ENCODE data around the gene MRPL28. TPM values are rescaled to one million over a fixed set of nuclear protein-coding genes. Genes with fewer than 3 reads are reported as not detected.

The MRPL28 gene
- total RNA-seq, 1 experiment from 2014 or later = 140 TPM

DNA sequence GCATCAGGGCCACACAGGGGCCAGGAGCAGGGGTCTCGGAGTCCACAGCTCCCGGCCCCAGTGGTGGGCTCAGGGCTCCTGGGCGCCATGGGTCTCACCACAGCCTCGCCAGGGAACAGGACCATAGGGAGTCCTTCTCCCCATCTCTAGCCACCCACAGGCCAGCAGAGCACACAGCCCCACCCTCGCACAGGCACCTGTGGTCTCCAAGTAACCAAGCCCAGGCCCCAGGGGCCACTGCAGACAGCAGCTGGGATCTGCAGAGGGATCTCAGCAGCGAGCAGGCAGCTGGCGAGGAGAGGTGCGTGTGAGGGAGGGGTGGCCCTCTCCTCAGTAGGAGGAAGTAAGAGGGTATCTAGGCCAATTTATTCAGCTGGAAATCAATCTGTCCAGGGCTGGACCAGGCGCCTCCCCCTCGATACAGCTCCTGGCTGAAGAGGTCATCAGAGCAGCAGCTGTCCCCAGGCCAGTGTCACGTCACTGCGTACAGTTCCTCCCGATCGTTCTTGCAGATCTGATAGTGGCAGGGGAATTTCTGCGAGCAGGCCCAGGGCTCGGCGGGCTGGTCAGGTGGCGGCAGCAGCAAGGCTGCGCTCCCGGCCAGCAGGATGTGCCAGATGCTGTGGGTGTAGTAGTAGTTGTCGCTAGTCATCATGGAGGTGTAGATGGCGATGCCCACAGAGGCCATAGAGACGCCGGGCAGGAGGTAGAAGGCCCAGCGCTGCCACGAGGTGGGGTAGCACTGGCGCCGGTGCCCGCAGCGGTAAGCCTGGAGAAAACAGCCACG, 1.4 kb upstream of the MRPL28 start:
- Histone ChIP-seq H3K27ac (ENCODE audit: low read length) (peak overlapping the region; percentile 80; the same call in 1 of the 2 replicates), H3K27me3 (ENCODE audit: control insufficient read depth, insufficient read depth, low read length) (no peaks in the 10 kb centered on the region), H3K9me3 (ENCODE audit: control insufficient read depth, insufficient read depth, low read depth, low read length) (no peaks in the 10 kb centered on the region), H3K36me3 (ENCODE audit: control insufficient read depth, insufficient read depth, low read length) (no peaks in the 10 kb centered on the region; the same call in 1 of the 2 replicates), H3K4me1 (ENCODE audit: control insufficient read depth, insufficient read depth, low read length) (peaks cover 17% of the 10 kb centered on the region), H3K4me3 (ENCODE audit: low read depth in 2 of 2, low read length in 2 of 2) (no peak overlapping the region)
- POLR2A ChIA-PET = interaction anchor here (0.5 kb wide), 1 partner anchor 63 kb away, joined by 4 read pairs; no protein-coding TSS in a partner anchor
- no TSS peak for BruUV-seq (replicated peaks)
- DNase-seq (ENCODE audit: low read depth, low spot score) = no peak
- intact Hi-C loops (cut with micrococcal nuclease; ENCODE audit: unreplicated experiment) (no loop called here), in situ Hi-C loops (cut with HindIII; ENCODE audit: low pct_unique_long_range_greater_than_20kb, low sequenced_read_pairs) (no loop called here)
- TF ChIP-seq, protein P1, sequence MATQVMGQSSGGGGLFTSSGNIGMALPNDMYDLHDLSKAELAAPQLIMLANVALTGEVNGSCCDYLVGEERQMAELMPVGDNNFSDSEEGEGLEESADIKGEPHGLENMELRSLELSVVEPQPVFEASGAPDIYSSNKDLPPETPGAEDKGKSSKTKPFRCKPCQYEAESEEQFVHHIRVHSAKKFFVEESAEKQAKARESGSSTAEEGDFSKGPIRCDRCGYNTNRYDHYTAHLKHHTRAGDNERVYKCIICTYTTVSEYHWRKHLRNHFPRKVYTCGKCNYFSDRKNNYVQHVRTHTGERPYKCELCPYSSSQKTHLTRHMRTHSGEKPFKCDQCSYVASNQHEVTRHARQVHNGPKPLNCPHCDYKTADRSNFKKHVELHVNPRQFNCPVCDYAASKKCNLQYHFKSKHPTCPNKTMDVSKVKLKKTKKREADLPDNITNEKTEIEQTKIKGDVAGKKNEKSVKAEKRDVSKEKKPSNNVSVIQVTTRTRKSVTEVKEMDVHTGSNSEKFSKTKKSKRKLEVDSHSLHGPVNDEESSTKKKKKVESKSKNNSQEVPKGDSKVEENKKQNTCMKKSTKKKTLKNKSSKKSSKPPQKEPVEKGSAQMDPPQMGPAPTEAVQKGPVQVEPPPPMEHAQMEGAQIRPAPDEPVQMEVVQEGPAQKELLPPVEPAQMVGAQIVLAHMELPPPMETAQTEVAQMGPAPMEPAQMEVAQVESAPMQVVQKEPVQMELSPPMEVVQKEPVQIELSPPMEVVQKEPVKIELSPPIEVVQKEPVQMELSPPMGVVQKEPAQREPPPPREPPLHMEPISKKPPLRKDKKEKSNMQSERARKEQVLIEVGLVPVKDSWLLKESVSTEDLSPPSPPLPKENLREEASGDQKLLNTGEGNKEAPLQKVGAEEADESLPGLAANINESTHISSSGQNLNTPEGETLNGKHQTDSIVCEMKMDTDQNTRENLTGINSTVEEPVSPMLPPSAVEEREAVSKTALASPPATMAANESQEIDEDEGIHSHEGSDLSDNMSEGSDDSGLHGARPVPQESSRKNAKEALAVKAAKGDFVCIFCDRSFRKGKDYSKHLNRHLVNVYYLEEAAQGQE (IDR thresholded peaks at IDR 0.05; ENCODE audit: insufficient read depth in 1 of 2, low read depth in 2 of 2, low read length in 1 of 2) = no peak
- TF ChIP-seq TCF7L2 (IDR thresholded peaks at IDR 0.05; ENCODE audit: low read depth, low read length) (no peak), SIN3A (IDR thresholded peaks at IDR 0.05; ENCODE audit: borderline replicate concordance, insufficient read depth, low read depth, low read length) (no peak), POLR2AphosphoS5 (IDR thresholded peaks at IDR 0.05; ENCODE audit: low read depth, low read length) (no peak)
- TF ChIP-seq, protein P2, sequence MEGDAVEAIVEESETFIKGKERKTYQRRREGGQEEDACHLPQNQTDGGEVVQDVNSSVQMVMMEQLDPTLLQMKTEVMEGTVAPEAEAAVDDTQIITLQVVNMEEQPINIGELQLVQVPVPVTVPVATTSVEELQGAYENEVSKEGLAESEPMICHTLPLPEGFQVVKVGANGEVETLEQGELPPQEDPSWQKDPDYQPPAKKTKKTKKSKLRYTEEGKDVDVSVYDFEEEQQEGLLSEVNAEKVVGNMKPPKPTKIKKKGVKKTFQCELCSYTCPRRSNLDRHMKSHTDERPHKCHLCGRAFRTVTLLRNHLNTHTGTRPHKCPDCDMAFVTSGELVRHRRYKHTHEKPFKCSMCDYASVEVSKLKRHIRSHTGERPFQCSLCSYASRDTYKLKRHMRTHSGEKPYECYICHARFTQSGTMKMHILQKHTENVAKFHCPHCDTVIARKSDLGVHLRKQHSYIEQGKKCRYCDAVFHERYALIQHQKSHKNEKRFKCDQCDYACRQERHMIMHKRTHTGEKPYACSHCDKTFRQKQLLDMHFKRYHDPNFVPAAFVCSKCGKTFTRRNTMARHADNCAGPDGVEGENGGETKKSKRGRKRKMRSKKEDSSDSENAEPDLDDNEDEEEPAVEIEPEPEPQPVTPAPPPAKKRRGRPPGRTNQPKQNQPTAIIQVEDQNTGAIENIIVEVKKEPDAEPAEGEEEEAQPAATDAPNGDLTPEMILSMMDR (IDR thresholded peaks at IDR 0.05) = no peak
- CTCF ChIA-PET = interaction anchor here (0.6 kb wide), 1 partner anchor 265 kb away, joined by 4 read pairs; no protein-coding TSS in a partner anchor
- no peak for ATAC-seq

DNA sequence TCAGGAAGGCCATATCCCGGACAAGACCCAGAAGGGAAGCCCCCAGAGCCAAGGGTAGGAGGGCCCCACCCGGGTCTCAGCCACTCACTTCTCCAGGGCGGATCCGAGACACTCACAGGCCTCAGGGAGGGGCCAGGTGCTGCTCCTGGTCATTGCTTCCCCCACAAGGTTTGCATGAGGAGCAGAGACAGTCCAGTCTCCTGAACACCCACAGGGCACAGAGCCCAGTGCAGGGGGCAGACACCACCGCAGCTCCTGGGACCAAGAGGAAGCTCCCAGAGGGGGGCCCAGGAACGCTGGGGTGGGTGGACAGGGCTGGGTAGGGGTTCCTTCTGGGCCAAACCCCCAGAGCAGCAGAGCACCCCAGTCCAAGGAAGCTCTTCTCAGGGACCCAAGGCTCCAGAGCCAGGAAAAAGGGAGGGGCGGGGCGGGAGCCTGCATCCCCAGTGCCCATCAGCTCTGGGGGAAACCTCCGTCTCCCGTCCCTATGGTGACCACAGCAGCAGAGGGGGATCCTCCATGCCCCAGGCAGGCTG, 709 bp upstream of the MRPL28 start:
- H3K36me3 ChIP-seq (ENCODE audit: control insufficient read depth, insufficient read depth, low read length) = no peaks in the 10 kb centered on the region; the same call in 1 of the 2 replicates
- intact Hi-C loops (cut with micrococcal nuclease; ENCODE audit: unreplicated experiment) = no loop called here
- in situ Hi-C loops (cut with HindIII; ENCODE audit: low pct_unique_long_range_greater_than_20kb, low sequenced_read_pairs) = no loop called here
- POLR2A ChIA-PET = no interaction called here
- H3K27ac ChIP-seq (ENCODE audit: low read length) = peak overlapping the region; percentile 80
- peak; percentile 42 for ATAC-seq
- H3K4me1 ChIP-seq (ENCODE audit: control insufficient read depth, insufficient read depth, low read length) = peaks cover 17% of the 10 kb centered on the region
- CTCF ChIA-PET = interaction anchor here (0.6 kb wide), 1 partner anchor 266 kb away, joined by 4 read pairs; no protein-coding TSS in a partner anchor
- no peak for TF ChIP-seq TCF7L2 (IDR thresholded peaks at IDR 0.05; ENCODE audit: low read depth, low read length)
- TF ChIP-seq, protein P2 (IDR thresholded peaks at IDR 0.05) = no peak
- TF ChIP-seq, protein P1 (IDR thresholded peaks at IDR 0.05; ENCODE audit: insufficient read depth in 1 of 2, low read depth in 2 of 2, low read length in 1 of 2) = no peak
- TF ChIP-seq POLR2AphosphoS5 (IDR thresholded peaks at IDR 0.05; ENCODE audit: low read depth, low read length) = no peak
- TF ChIP-seq SIN3A (IDR thresholded peaks at IDR 0.05; ENCODE audit: borderline replicate concordance, insufficient read depth, low read depth, low read length) = no peak
- no peaks in the 10 kb centered on the region for H3K9me3 ChIP-seq (ENCODE audit: control insufficient read depth, insufficient read depth, low read depth, low read length)
- peak overlapping the region; percentile 34 to 41 for H3K4me3 ChIP-seq (ENCODE audit: low read depth in 2 of 2, low read length in 2 of 2)
- no peaks in the 10 kb centered on the region for H3K27me3 ChIP-seq (ENCODE audit: control insufficient read depth, insufficient read depth, low read length)
- DNase-seq (ENCODE audit: low read depth, low spot score) = no peak
- no TSS peak for BruUV-seq (replicated peaks)
